Activated naive CD4-positive, alpha-beta T cell (primary cell): ENCODE measurements around the gene ENG.
"Not testable (repeated sequence)": the region's sequence is repeated elsewhere in the genome, so short reads cannot be mapped to it uniquely, and the experiment has no call there.

ENCODE experiments used
- DNase-seq, 4 experiments: peaks; one replicate each; lab custom pipeline; 2025; lab: John Stamatoyannopoulos, UW

Gene ENG

DNA sequence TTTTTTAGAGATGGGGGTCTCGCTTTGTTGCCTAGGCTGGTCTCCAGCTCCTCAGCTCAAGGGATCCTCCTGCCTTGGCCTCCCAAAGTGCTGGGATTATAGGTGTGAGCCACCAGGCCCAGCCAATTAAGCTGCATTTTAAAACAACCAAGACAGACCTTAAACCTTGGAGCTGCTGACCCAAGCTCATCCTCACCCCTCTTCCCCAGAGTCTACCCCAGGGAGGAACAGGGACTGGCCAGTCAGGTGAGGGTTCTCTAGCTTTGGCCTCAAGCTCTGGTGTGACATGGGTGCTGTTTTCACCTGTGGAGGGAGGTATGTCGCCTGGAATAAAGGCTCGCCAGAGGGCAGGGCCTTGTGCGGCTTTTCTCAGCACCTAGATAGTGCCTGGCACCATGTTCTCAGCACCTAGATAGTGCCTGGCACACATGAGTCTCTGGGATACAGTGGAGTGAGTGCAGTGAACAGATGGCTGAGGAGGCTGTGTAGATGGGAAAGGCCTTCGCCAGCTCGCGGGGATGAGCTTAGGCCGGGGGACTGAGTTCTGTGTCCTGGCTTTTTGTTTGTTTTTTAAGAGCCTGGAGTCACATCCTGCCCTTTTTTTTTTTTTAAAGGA, 61.3 kb downstream of the ENG start:
- DNase-seq = no peak

DNA sequence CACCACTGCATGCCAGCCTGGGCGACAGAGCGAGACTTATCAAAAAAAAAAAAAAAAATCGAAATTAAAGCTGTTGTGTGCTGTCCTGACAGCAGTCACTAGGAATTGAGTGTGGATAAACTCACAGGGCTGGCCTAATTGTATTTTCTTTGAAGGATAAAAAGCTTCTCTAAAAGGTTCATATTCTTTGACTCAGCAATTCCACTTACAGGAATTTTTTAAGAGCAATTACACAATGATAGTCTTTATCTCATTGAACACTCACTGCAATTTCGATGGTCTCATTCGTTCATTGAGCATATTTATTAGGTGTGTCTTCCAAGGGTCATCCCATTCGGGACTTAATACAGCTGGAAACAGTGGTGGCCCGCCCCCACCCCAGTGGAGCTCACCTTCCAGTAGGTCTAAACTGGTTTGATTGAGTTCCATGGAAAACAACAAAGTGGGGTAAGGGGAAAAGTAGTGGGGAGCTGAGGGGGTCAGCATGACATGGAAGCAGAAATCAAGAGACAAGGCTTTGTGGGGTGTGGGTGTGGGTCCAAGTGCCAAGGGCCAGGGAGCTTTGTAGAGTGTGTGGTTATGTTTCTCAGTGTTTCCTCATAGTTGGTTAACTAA, 61.9 kb downstream of the ENG start:
- no peak for DNase-seq

DNA sequence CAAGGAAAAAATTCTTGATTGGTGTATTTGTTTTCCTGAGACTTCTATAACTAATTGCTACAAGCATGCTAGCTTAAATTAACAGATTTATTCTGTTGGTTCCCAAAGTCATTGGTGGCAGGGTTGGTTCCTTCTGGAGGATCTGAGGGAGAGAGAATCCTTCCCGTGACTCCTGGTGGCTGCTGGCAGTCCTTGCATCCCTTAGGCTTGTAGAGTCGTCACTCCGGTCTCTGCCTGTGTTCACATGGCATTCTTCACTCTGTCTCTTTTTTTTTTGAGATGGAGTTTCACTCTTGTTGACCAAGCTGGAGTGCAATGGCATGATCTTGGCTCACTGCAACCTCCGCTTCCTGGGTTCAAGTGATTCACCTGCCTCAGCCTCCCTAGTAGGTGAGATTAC, 63.4 kb downstream of the ENG start:
- no peak for DNase-seq

GRCh38 chr9:127790094-127790855, 64.2 kb downstream of the ENG start:
- no peak for DNase-seq

GRCh38 chr9:127789179-127789578, 65.3 kb downstream of the ENG start:
- DNase-seq = no peak

DNA sequence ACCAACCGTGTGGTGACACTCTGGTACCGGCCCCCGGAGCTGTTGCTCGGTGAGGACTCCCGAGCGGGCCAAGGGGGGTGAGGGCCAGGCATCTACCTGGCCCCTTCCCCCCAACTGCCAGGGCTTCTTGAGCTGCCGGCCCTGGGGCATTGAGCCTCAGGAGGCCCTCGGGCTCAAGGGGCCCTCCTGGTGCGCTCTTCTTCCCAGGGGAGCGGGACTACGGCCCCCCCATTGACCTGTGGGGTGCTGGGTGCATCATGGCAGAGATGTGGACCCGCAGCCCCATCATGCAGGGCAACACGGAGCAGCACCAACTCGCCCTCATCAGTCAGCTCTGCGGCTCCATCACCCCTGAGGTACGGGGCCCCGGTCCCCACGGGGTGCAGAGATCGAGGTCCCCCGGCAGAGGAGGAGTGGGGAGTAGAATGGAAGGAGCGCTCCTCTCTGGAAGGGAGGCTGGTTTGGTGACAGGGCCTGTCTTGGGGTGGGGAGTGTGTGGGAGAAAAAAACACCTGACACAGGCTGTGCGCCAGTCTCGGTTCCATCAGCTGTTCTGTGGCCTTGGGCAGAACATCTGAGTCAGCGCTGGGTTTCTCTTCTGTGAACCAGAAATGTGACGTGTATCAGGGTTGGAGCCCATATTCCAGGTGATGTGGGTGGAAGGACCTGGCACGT, 66.0 kb downstream of the ENG start:
- no peak for DNase-seq

- no peak for DNase-seq
These were observed 67.7 kb downstream of the ENG start for GRCh38 chr9:127786773-127787104.

GRCh38 chr9:127785933-127786772, 68.3 kb downstream of the ENG start, which contains the start of gene CDK9:
TSS of gene CDK9 (plus strand) at chr9:127786034. CDS start at chr9:127786149, 115 bp downstream.
- peak; percentile 73 to 91 (median 84) for DNase-seq

DNA sequence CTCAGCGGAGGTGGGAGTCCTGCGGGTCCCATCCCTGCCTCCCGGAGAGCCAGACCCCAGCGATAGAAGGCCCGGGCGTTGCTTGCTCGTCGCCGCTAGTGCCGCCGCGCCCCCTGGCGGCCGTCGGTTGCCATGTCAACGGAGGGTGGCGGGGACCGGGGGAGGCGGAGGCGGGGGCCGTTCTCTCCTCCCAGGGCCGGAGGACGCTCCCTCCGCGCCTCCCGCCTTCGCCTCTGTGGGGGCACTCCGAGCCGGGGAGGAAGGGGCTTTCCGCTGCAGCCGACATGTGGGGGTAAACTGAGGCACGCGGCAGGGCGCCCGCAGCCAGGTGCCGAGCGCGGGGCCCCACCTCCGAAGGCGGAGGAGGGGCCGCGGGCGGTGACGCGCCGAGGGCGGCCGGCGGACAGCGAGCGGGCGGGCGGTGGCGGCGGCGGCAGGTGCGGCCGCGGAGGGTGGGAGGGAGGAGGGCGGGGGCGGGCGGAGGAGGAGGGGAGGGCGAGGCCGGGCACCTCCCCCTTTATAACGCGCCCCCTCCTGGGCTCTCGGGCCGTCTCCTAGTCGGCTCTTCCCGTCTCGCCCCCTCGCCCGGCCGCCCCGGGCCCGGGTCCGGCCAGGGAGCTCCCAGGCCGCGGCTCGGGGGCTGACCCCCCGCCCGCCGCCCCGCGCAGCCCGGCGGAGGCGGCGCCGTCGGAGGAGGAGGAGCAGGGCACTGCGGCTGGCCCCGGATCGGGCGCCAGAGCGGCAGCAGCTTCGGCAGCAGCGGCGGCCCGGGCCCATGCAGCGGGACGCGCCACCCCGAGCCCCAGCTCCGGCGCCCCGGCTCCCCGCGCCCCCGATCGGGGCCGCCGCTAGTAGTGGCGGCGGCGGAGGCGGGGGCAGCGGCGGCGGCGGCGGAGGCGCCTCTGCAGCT, 69.2 kb downstream of the ENG start:
- peak; percentile 67 to 89 (median 80) for DNase-seq

DNA sequence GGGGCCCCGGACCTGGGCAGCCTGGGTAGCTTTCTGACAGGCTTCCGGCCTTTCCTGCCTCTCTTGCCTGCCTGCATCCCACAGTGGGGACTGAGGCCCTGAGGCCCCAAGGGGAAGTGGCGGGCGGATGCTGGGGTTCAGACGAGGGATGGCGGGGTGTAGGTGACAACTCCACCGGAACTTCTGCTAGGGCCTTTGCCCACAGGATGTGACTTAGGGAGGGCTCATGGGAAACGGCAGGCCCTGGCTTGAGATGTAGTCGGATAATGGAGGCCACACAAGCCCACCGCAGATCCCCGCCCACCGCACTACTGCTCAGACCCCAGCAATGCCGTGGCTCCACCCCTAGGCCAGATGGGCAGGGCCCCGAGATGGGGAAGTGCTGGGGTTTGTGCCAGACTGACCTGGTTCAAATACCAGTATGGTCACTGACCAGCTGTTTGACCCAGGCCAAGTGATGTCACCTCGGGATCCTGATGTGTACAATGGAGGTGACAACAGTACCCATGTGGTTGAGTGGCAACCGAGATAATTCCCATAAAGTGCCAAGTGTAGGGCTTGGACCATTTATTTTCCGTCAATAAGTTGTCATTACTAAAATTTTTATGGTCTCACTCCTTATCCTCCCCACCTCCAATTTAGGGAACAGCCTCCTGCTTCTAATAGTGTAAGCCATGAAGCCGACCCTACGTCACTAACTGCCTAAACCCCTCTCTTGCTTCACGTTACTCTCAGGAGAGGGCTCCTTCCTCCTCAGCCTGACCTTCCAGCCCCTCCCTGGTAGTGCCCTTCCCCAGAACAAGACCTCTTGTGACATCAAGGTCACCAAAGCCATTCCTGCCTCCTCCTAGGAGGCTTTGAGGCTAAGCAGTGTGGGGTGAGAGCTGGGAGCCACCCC, 71.1 kb downstream of the ENG start:
- DNase-seq = peak in 2 of 4 experiments; percentile 39 to 54

GRCh38 chr9:127781806-127782205, 72.7 kb downstream of the ENG start:
- DNase-seq = no peak

DNA sequence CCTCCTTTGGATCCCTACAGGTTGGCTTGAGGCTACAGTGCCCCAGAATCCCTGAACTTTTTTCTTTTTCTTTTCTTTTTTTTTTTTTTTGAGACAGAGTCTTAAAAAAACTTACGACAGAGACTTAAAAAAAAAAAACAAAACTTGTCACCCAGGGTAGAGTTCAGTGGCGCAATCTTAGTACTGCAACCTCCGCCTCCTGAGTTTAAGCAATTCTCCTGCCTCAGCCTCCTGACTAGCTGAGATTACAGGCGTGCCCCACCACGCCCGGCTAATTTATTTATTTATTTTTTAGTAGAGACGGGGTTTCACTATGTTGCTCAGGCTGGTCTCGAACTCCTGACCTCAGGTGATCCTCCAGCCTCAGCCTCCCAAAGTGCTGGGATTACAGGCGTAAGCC, 73.5 kb downstream of the ENG start:
- DNase-seq = not testable (repeated sequence)

DNA sequence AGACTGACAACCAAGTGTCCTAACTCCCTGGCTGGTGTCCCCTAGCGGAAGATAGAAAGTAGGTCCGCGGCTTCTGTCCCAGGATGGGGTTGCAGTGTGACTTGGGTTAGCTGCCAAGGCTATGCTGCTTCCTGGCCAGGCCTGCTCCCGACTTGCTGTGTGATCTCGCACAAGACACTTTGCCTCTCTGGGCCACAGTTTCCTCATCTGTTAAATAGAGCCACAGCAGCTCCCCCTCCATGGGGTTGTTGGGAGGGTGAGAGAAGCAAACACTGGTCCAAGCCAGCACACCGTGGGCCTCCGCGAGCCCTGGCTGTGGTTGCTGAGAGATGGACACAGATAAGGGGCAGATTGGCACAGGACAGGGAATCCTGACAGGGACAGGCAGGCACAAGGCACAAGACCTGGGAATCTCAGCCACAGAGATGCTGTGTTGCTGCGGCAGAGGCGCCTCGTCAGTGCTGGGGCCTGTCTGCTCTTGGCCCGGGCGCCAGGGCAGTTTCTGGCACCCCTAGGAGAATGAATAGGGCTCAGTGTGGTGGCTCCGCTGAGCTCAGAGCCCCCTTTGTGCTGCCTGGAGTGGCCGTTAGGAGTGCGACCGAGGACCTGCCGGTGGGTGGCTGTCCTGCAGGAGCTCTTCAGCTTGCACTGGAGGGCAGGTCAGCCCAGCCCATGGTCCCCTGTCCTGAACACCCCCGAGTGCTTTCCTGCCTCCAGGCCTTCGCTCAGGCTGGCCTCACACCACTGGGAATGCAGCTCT, 74.2 kb downstream of the ENG start:
- no peak for DNase-seq

DNA sequence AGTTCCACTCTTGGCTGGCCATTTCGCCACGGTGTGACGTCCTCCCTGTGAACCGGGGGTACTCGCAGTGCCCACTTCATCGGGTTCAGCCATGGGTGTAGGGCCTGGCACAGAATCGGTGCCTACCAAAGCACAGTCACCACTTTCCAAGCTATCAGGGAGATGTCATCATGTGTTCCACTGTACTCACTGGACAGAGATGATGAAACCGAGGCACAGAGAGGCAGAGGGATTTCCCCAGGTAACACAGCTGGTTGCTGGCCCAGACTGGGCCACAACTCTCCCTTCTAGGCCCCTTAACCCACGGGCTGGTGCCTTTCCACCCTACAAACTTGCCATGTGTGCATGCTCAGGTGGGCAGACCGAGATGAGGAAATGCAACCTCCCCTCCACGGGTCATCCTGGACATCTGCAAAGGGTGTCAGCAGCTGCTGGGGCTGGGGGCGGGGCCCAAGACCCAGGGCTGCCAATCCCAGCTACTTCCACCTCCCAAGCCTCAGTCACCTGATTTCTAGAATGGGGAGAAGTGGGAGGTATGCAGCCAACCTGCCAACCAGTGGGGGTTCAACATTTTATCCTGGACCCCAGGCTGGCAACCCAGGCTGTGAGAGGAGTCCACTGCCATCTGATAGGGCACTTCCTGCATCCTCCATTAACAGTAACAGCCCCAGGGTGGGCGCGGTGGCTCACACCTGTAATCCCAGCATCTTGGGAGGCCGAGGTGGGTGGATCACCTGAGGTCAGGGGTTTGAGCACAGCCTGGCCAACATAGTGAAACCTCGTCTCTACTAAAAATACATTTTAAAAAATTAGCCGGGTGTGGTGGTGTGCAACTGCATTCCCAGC, 75.1 kb downstream of the ENG start:
- DNase-seq = no peak

DNA sequence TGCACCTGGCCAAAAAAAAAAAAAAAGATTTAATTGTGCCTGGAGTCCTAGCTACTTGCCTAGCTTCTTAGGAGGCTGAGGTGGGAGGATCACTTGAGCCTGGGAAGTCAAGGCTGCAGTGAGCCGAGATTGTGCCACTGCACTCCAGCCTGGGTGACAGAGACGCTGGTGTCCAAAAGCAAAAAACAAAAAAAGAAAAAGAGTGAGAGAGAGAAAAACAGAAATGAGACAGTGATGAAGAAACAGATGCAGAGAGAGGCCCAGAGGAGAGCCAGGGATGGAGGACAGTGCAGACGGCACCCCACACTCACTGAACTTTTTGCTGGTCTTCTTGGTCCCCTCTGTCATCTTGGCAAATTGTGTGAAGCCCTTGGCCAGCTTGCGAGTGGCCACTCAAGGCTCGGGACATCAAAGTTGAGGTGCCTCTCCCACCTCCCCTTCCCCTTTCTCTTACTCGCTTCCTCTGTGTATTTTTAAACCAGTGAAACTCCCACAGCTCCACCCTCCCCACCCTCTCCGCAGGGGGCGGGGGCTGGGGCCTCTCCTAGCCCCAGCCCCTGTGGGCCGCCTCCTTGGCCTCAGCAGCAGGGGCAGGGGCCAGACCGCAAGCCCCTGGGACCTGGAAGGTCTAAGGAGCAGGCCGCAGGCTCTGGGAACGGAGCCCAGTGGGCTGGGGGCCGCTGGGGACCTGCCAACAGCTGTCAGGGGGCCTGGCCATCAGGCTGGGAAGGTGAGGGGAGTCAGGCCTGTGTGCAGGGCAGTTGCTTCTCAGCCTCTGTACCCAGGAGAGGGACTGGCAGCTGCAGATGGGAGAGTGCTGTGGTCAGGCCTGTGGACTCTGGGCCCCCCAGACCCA, 76.0 kb downstream of the ENG start, which contains the start of gene SH2D3C:
TSS of gene SH2D3C (minus strand) at position 387 of the 856 bp plus-strand sequence. CDS start at position 348, 39 bp downstream.
- peak in 2 of 4 experiments; percentile 16 to 37 for DNase-seq

DNA sequence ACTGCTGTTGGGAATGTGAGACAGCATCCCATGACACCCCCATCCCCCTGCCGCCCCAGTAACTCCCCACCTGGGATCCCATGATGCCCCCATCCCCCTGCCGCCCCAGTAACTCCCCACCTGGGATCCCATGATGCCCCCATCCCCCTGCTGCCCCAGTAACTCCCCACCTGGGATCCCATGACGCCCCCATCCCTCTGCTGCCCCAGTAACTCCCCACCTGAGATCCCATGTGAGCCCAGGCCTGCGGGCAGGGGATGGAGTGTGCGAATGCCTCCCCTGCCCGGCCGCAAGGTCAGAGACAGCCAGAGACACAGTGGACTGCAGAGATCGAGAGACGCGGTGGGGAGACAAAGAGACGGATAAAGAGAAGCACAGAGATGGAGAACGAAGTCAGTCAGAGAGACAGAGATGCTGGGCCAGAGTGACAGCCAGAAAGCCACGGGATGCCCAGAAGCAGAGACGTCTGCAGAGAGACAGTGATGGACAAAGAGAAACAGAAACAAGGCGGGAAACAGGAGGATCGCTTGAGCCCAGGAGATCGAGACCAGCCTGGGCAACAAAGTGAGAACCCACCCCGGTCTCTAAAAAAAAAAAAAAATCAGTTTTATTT, 77.0 kb downstream of the ENG start:
- DNase-seq = no peak
